Mesenteric fat pad (tissue), 1 donor: ENCODE measurements around the gene TYK2. TPM values are rescaled to one million over a fixed set of nuclear protein-coding genes. Genes with fewer than 3 reads are reported as not detected.

Source experiments
- DNase-seq: peaks from one replicate; pipeline ENCODE4 v3.0.0-alpha.2; 2020; ENCODE audit warnings: low spot score
- microRNA-seq: library from miRNA; unstranded; fragments of <30 nt; microRNA quantifications from one replicate; pipeline ENCODE4 v1.2.0, GENCODE V29; 2020; ENCODE audit warnings: borderline number of aligned reads
- total RNA-seq: library from RNA; stranded (reverse); fragmentation: NEBNext Ultra II Directional; extraction: Animal tissue kit (Norgen Biotek cat#: 25700); gene quantifications from one replicate; pipeline ENCODE4 v1.2.1, GENCODE V29; 2021
- donor health status: DM: yes; HTN: yes; CAD: no.

TYK2 gene
- total RNA-seq, 1 donor from 2014 or later: 91.5 TPM

- DNase-seq: peak; percentile 89
Measured at GRCh38 chr19:10316229-10317044, 63.9 kb downstream of the TYK2 start.

- DNase-seq: peak; percentile 97
Measured at GRCh38 chr19:10315335-10316214, 64.8 kb downstream of the TYK2 start, which contains the start of gene FDX2. Gene FDX2, minus strand, starts transcription at chr19:10316015. Its CDS starts 19 bp downstream, at chr19:10315996.

GRCh38 chr19:10309423-10309822, 70.9 kb downstream of the TYK2 start, which contains the start of gene ZGLP1:
Gene ZGLP1, minus strand, starts transcription at chr19:10309815.
- peak; percentile 77 for DNase-seq

GRCh38 chr19:10306327-10306726, 74.0 kb downstream of the TYK2 start:
- DNase-seq: no peak

GRCh38 chr19:10305139-10305806, 75.1 kb downstream of the TYK2 start:
- DNase-seq: no peak

Small RNA genes within 50 kb of the gene (microRNA-seq; reads per million reads assigned to microRNA genes)
- gene MIR1181: not detected

Other genes starting within 250 kb of the TYK2 start
- 57.7 TPM for gene DNMT1, start 185.6 kb downstream of the TYK2 start, total RNA-seq
- gene S1PR2, start 149.2 kb downstream of the TYK2 start, total RNA-seq: 13.3 TPM
- gene MRPL4, start 128.4 kb downstream of the TYK2 start, total RNA-seq: 54.5 TPM
- 77.1 TPM for gene ICAM1, start 109.5 kb downstream of the TYK2 start, total RNA-seq
- 2.3 TPM for gene ICAM4, start 93.6 kb downstream of the TYK2 start, total RNA-seq
- 1.2 TPM for gene ICAM5, start 90.6 kb downstream of the TYK2 start, total RNA-seq
- gene ZGLP1, start 70.8 kb downstream of the TYK2 start, total RNA-seq: 0.55 TPM
- 18.2 TPM for gene FDX2, start 64.6 kb downstream of the TYK2 start, total RNA-seq
- 23.0 TPM for gene RAVER1, start 47.0 kb downstream of the TYK2 start, total RNA-seq
- 25.0 TPM for gene ICAM3, start 40.9 kb downstream of the TYK2 start, total RNA-seq
- 173 TPM for gene CDC37, start 23.0 kb upstream of the TYK2 start, total RNA-seq
- gene PDE4A, start 40.0 kb upstream of the TYK2 start, total RNA-seq: 28.5 TPM
- 71.9 TPM for gene KEAP1, start 122.8 kb upstream of the TYK2 start, total RNA-seq
- 0.13 TPM for gene S1PR5, start 136.9 kb upstream of the TYK2 start, total RNA-seq
- gene ATG4D, start 163.3 kb upstream of the TYK2 start, total RNA-seq: 19.0 TPM
- gene KRI1, start 185.4 kb upstream of the TYK2 start, total RNA-seq: 21.7 TPM
- 11.4 TPM for gene CDKN2D, start 188.4 kb upstream of the TYK2 start, total RNA-seq
- gene AP1M2, start 206.7 kb upstream of the TYK2 start, total RNA-seq: 3.2 TPM
- 110 TPM for gene SLC44A2, start 245.0 kb upstream of the TYK2 start, total RNA-seq